HG03139 (cell line): Measurements from ENCODE around the gene AGPS.
"Not testable (repeated sequence)": the region's sequence is repeated elsewhere in the genome, so short reads cannot be mapped to it uniquely, and the experiment has no call there.

Experiments
- ATAC-seq: cut with Tn5 transposase; IDR thresholded peaks from one replicate; pipeline ENCODE4 v1.9.1; 2021; ENCODE audit not compliant: unreplicated experiment

The AGPS gene

DNA sequence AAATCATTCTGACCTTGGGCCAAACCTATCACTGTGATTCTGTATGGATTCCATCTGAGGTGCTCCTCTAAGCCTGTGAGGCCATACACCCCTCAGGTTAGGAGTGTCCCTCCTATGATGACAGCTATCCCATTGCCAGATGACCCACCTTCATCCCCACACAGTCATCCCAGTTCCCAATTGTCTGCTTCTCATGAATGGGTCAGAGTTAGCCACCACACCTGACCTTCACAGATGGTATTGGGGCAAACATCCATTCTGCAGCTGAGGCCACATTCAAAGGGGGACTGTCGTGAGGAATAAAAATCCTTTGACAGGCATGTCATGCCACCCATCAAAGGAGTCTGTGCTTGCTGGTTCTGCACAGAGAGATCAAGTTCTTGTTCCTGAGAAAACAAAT, 155.2 kb downstream of the AGPS start:
- no peak for ATAC-seq

DNA sequence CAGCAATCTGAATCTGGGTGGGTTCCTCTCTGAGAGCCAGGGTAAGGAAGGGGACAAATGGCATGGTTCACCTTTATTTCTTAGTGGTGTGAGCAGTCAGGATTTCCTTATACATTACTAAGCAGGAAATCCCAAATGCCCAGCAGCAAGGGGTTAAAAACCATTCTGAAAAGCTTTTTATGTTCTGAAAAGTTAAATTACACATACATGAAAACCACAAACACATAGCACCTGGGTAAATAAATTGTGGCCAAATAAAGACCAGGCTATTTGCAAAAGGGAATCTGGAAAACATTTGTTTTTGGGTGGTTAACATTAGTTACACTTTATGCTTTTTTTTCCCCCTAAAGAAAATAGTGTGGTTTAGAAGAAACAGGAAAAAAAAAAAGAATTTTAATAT, 156.1 kb downstream of the AGPS start:
- no peak for ATAC-seq

- no peak for ATAC-seq
Observed at GRCh38 chr2:177549171-177549570, 156.6 kb downstream of the AGPS start.

- no peak for ATAC-seq
Observed at GRCh38 chr2:177550264-177551200, 158.0 kb downstream of the AGPS start.

DNA sequence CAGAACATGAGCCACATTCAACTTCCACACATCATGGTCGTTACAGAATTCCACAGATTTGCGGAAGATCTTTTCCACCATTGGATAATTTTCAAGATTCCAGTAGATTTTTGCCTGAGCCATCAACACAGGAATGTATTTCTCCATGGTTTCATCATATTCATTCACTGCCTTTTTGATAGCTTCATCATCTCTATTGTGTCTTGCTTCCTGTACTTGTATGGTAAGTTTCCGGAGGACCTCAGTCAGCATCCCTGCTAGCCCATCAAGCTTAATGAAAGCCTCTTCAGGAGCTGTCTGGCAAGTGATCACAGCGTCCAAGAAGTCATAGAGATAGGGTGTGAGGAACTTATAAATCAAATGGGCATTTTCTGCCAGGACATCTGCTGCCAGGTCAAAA, 158.8 kb downstream of the AGPS start:
- ATAC-seq, result not testable (repeated sequence)

DNA sequence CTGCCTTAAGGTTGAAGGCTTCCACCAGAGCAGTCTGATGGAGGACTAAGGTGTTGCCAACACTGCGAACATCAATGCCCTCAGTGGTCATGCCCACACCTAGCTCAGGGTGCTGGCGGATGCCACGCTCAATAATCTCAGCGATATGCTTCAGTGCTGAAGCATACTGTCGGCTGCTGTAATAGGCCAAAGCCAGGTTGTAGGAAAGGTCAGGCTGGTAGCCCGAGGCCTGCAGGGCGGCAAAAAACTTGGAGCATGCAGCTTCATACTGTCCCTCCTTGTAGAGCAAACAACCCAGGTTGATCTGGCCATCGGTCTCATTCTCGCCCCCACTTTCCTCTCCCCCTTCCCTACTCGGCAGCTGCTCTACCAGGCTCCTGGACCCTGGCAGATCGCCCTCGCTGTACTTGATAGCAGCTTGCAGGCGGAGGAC, 159.4 kb downstream of the AGPS start:
- ATAC-seq, result no peak

- peak; percentile 92 for ATAC-seq
Observed at GRCh38 chr2:177552422-177553175, 160.0 kb downstream of the AGPS start.

DNA sequence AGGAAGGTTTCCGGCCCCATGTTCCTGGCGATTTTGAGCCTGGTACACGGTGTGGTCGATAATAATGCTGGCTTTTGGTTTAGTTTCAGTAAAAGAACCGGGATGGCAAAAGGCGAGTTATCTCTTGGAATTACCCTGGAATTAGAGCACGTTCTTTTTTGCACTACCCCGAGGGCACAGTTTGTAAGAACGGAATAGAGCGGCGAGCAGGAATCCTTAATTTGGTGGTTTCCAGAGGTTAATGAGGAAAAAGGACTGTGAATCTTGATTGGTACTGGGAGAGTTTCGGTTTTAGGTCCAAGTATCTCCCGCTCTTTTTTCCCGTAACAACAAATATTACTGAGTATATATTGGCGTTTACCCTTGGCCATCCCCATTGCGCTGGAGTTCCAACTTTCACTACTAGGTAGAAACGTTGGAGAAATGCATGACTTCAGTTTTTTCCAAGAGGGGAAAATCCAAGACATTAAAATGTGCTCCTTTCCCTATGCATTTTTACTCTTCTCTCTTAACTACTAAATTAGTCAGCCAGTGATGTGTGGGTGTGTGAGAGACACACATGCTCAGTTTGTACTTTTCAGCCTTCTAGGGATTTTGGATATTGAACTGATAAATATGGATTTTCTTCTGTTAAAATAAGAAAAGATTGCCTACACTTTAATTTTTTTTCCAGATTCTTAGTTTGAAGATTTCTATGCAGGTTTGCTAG, 160.8 kb downstream of the AGPS start:
- ATAC-seq, result no peak

DNA sequence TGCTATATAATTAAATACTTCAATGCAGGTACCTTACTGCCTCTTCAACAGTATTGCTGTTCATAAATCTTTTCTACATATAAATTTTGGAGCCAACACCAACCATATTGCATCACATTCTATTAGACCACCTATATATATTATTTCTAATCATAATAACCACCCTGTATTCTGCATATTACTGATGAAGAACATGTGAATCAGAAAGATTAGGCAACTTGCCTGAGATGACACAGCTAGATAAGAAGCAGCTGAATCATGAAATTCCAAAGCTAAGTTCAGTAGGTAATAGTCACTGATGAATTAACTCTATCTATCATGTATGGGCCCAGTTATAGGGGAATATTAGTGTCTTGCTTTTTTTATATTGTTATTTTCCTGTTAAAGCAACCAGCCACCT, 161.8 kb downstream of the AGPS start:
- ATAC-seq, result no peak

GRCh38 chr2:177556153-177556552, 163.6 kb downstream of the AGPS start:
- ATAC-seq, result no peak

- no peak for ATAC-seq
Observed at GRCh38 chr2:177557794-177558193, 165.2 kb downstream of the AGPS start.

DNA sequence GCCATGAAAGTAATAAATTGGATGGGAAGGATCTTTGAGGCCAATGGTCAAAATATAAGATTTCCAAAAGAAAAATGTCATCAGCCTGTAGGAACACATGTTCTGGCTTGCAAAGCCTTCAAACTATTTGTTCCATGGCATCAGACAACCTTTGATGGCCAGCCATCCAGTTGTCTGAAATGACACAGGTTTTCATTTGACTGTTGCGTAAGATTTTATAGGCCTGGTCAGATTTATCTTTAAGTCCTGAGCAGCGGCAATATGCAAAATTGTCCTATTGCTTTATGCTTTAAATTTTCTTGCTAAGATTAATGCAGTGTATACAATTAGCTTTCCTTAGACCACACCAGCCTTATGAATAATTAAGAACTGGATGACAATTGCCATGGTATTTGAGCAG, 167.1 kb downstream of the AGPS start:
- ATAC-seq, result no peak

GRCh38 chr2:177568390-177568789, 175.8 kb downstream of the AGPS start:
- ATAC-seq, result no peak

DNA sequence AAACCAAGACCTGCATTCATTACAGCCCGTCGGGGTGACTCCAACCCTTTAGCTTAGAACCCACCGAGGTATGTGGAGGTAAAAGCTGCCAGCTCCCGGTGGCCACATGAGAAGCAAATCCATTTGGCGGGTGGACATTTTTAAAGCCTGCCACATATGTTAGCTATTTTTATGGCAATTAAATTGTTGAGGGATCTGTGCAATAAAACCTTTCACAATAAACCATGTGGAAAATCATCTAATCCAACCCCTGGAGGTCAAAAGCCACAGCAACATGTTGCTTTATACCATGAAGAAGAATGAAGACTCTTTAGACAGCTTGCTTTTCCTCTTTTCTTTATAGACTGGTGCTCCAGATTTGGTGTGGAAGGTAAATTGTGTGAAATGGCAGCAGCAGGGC, 176.3 kb downstream of the AGPS start:
- no peak for ATAC-seq

DNA sequence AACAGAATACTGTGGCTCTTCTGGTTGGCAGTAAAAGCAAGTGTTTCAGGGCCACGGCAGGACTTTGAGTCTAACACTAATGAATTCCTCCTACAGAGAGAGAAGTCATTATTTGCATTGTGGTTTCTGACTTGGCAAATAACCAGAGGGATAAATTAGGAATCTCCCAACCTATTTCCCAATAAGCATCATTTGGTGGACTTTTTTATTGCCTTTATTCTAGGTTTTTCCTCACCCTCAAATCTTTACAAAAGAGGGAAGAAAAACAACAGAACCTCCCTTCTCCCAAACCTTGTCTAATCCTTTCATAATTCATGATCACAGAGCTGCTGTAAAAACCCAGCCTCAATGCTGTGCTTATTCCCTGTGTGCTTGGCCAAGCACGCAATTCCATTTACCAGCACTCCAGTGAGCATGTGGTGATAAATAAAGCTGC, 179.7 kb downstream of the AGPS start:
- ATAC-seq, result no peak

- ATAC-seq, result no peak
Observed at GRCh38 chr2:177573120-177573519, 180.5 kb downstream of the AGPS start.

- no peak for ATAC-seq
Observed at GRCh38 chr2:177574356-177574755, 181.8 kb downstream of the AGPS start.

DNA sequence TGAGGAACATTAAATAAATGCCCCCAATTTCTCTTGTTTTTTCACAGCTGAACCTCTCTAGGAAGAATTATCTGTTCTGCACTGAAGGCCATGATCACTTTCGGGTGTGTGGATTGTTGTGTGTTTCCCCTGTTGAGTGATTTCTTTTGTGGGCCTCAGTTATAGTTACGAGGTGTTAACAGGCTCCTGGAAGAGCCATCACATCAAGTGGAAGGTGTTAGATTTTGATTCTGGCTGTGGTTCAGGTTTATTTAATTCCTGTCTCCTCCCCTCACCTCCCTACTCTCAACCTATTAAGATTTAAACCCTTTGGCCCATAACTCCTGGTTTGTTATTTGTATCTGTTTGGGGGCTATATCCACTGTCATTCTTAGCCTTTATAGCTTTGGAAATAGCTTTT, 182.8 kb downstream of the AGPS start:
- no peak for ATAC-seq

DNA sequence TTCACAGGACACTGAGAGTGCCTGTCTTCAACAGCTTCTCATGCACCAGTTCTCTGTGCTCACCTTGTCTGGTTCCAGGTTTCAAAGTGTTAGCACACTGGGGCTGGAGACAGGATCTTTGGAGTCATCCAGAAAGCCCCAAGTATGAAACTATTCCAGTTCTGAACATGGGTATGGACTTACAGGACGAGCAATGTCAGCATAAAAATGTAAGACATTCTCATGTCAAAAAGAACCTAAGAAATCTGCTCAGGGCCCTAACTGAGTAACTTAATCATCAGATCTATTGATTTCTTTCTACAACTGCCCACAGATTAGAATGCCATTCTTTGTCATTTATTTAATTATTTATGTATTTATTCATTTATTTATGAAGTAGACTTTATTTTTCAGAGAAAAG, 184.5 kb downstream of the AGPS start:
- ATAC-seq, result no peak

GRCh38 chr2:177578454-177578853, 185.9 kb downstream of the AGPS start:
- ATAC-seq, result no peak

- ATAC-seq, result no peak
Observed at GRCh38 chr2:177579486-177580036, 187.0 kb downstream of the AGPS start.
